Measurements from ENCODE around the gene SPAG16. TPM values are rescaled to one million over a fixed set of nuclear protein-coding genes. Genes with fewer than 3 reads are reported as not detected.

The SPAG16 gene
- polyA plus RNA-seq, 1 of the 3 experiments (the other 2 are of a cell fraction): 29.5 TPM

DNA sequence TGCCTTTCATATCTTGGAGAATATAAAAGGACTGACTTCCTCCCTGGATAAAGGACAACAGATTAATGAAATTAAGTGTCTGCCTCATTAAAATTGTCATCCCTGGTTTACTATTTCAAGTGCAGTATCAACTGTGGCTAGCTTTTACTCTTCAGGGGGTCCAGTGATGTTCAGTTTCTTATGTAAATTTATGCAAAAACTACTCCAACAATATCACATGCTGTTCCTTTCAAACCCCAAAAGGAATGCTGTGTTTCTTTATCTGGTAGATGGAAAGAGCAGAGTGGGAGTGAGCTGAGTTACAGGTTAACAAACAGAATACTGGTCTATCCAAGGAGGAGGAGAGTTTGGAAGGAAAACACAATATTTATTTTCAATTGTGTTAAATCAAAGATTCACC is 842.9 kb downstream of the SPAG16 start (continued):
- TF ChIP-seq GABPA (IDR thresholded peaks at IDR 0.05; ENCODE audit: low read depth) (no peak), RAD21 (IDR thresholded peaks at IDR 0.05; ENCODE audit: low read length) (no peak)

DNA sequence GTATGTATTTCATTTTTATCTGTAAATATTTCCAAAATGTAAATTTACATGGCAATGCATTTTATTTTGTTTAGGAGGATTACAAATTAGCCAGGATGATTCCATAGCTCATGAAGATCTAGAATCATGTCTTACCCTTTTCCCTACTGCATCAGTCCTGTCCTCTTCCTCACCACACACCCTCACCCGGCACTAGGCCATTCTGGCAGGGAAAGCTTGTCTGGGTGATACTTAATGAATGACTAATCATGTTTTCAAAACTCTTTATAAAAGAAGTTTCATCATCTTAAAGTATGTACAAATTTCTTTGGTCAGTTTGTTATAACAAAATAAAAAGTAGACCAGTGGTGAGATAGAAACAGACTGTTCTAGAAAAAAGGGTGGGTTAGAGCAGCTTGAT is 843.3 kb downstream of the SPAG16 start:
- H3K4me1 ChIP-seq (ENCODE audit: control insufficient read depth in 1 of 2, insufficient read depth in 2 of 2, low read depth in 1 of 2, low read length in 1 of 2): no peaks in the 10 kb centered on the region; a peak in 1 of 4 replicates
- no peaks in the 10 kb centered on the region for H3K9me3 ChIP-seq
- H3K9me2 ChIP-seq: no peaks in the 10 kb centered on the region
- no peaks in the 10 kb centered on the region for H3F3A ChIP-seq (replicated peaks; ENCODE audit: insufficient read depth)
- ChIA-PET CTCF (interaction anchor here (1.0 to 1.4 kb wide), 3 partner anchors 10 to 283 kb away, joined by 3 to 4 read pairs (median 3); partner anchors contain the start of gene VWC2L), POLR2A (no interaction called here)
- H2AFZ ChIP-seq (ENCODE audit: low read depth): peak overlapping the region; percentile 60; the same call in 1 of the 2 replicates
- H3K27ac ChIP-seq (ENCODE audit: low read depth in 2 of 2, low read length in 1 of 2): peak overlapping the region in 1 of 2 experiments; percentile 45; a peak in 1 of 4 replicates
- H3K27me3 ChIP-seq (ENCODE audit: insufficient read depth): no peaks in the 10 kb centered on the region
- DNase-seq: no peak
- H4K20me1 ChIP-seq (ENCODE audit: insufficient read depth): no peaks in the 10 kb centered on the region
- TF ChIP-seq, protein P1, sequence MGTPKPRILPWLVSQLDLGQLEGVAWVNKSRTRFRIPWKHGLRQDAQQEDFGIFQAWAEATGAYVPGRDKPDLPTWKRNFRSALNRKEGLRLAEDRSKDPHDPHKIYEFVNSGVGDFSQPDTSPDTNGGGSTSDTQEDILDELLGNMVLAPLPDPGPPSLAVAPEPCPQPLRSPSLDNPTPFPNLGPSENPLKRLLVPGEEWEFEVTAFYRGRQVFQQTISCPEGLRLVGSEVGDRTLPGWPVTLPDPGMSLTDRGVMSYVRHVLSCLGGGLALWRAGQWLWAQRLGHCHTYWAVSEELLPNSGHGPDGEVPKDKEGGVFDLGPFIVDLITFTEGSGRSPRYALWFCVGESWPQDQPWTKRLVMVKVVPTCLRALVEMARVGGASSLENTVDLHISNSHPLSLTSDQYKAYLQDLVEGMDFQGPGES (IDR thresholded peaks at IDR 0.05; ENCODE audit: low read depth, low read length): no peak
- TF ChIP-seq GATA2 (CRISPR knock-in tag; IDR thresholded peaks at IDR 0.05): no peak
- H3K9ac ChIP-seq: no peak overlapping the region
- H3K4me3 ChIP-seq (ENCODE audit: low read depth in 2 of 2, low read length in 1 of 2): no peak overlapping the region
- no peaks in the 10 kb centered on the region for H3K36me3 ChIP-seq (replicated peaks in 1 of 2; ENCODE audit: control insufficient read depth in 1 of 2, insufficient read depth in 2 of 2, low read length in 1 of 2)
- H3K4me2 ChIP-seq: no peak overlapping the region
- WGBS (ENCODE audit: low lambda C conversion rate): 38% methylated on average over 1 of the region's 1 CpG
- no peaks in the 10 kb centered on the region for H3K79me2 ChIP-seq (ENCODE audit: insufficient read depth)

DNA sequence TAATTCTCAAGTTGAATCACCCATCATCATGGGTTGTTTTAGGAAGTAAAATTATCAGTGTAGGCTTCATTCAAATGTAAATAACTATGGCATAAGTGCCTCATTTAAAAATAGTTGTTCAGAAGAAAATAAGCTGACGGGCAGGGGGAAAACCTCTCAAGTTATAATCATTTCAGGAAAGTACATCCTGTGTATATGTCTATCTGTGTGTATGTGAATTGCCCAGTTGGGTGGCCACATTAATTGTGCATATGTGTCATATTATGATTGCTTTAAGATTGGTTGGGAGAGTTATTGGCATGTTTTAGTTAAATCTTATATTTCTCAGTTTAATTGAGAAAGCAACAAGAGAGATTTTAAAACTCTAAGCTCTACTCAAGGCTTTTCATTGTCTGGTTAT is 843.8 kb downstream of the SPAG16 start:
- Histone ChIP-seq H3K4me2 (no peak overlapping the region), H2AFZ (ENCODE audit: low read depth) (peak overlapping the region; percentile 60; the same call in 1 of the 2 replicates)
- CTCF ChIA-PET: interaction anchor here (1.0 to 1.1 kb wide), 2 partner anchors 10 to 283 kb away, joined by 3 to 4 read pairs; partner anchors contain the start of gene VWC2L

More for the DNA sequence above, 843.8 kb downstream of the SPAG16 start:
- TF ChIP-seq, protein P2, sequence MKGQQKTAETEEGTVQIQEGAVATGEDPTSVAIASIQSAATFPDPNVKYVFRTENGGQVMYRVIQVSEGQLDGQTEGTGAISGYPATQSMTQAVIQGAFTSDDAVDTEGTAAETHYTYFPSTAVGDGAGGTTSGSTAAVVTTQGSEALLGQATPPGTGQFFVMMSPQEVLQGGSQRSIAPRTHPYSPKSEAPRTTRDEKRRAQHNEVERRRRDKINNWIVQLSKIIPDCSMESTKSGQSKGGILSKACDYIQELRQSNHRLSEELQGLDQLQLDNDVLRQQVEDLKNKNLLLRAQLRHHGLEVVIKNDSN (IDR thresholded peaks at IDR 0.05; ENCODE audit: borderline replicate concordance, low read depth): no peak
- no peak for TF ChIP-seq GABPA (IDR thresholded peaks at IDR 0.05; ENCODE audit: low read depth)
- no peak for TF ChIP-seq FOSL2 (IDR thresholded peaks at IDR 0.05; ENCODE audit: borderline replicate concordance, low read depth)
- no peak for TF ChIP-seq EP300 (IDR thresholded peaks at IDR 0.05; ENCODE audit: borderline replicate concordance in 1 of 2, low read depth in 1 of 2, low read length in 1 of 2)
- no peak for TF ChIP-seq RXRA (IDR thresholded peaks at IDR 0.05; ENCODE audit: borderline replicate concordance, low read depth)
- TF ChIP-seq ELF1 (IDR thresholded peaks at IDR 0.05): no peak
- TF ChIP-seq, protein P3, sequence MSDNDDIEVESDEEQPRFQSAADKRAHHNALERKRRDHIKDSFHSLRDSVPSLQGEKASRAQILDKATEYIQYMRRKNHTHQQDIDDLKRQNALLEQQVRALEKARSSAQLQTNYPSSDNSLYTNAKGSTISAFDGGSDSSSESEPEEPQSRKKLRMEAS (IDR thresholded peaks at IDR 0.05; ENCODE audit: low read depth): no peak
- no peak for TF ChIP-seq MXI1 (IDR thresholded peaks at IDR 0.05; ENCODE audit: low read depth, low read length)
- TF ChIP-seq RCOR1 (IDR thresholded peaks at IDR 0.05; ENCODE audit: low read length): no peak
- no peak for DNase-seq
- Histone ChIP-seq H3K9ac (no peak overlapping the region), H3K4me1 (ENCODE audit: control insufficient read depth in 1 of 2, insufficient read depth in 2 of 2, low read depth in 1 of 2, low read length in 1 of 2) (no peaks in the 10 kb centered on the region; a peak in 1 of 4 replicates), H4K20me1 (ENCODE audit: insufficient read depth) (no peaks in the 10 kb centered on the region), H3K9me2 (no peaks in the 10 kb centered on the region), H3K79me2 (ENCODE audit: insufficient read depth) (no peaks in the 10 kb centered on the region), H3K9me3 (no peaks in the 10 kb centered on the region), H3K27ac (ENCODE audit: low read depth in 2 of 2, low read length in 1 of 2) (peak overlapping the region in 1 of 2 experiments; percentile 45; a peak in 1 of 4 replicates), H3K36me3 (replicated peaks in 1 of 2; ENCODE audit: control insufficient read depth in 1 of 2, insufficient read depth in 2 of 2, low read length in 1 of 2) (no peaks in the 10 kb centered on the region), H3K27me3 (ENCODE audit: insufficient read depth) (no peaks in the 10 kb centered on the region), H3F3A (replicated peaks; ENCODE audit: insufficient read depth) (no peaks in the 10 kb centered on the region), H3K4me3 (ENCODE audit: low read depth in 2 of 2, low read length in 1 of 2) (no peak overlapping the region)
- WGBS (ENCODE audit: low lambda C conversion rate): 93% methylated on average over 1 of the region's 1 CpG
- POLR2A ChIA-PET: no interaction called here
